IPS-20b (cell line): ENCODE results near the gene THUMPD2.
"Not testable (repeated sequence)": the region's sequence is repeated elsewhere in the genome, so short reads cannot be mapped to it uniquely, and the experiment has no call there.

Experiments
- H3K27ac ChIP-seq: one replicate; pipeline ENCODE4 v1.5.1; 2013; ENCODE audit warnings: low read length
- H3K27me3 ChIP-seq: 2 replicates; pipeline ENCODE4 v1.6.1; 2013; ENCODE audit warnings: mild to moderate bottlenecking, low read length, inconsistent platforms; ENCODE audit not compliant: insufficient read depth
- H3K36me3 ChIP-seq: 2 replicates; pipeline ENCODE4 v1.6.1; 2013; ENCODE audit warnings: low read depth, mild to moderate bottlenecking, inconsistent platforms, low read length, moderate library complexity; ENCODE audit not compliant: insufficient read depth
- H3K4me1 ChIP-seq: 2 replicates; pipeline ENCODE4 v1.6.1; 2013; ENCODE audit warnings: mild to moderate bottlenecking, control low read depth, inconsistent platforms, low read length, moderate library complexity; ENCODE audit not compliant: insufficient read depth
- H3K4me3 ChIP-seq: 2 replicates; pipeline ENCODE4 v1.5.1; 2013; ENCODE audit warnings: mild to moderate bottlenecking, low read length, inconsistent platforms
- H3K9ac ChIP-seq: 2 replicates; pipeline ENCODE4 v1.6.1; 2013; ENCODE audit warnings: low read depth, mild to moderate bottlenecking, inconsistent platforms, low read length, moderate library complexity
- H3K9me3 ChIP-seq: 2 replicates; pipeline ENCODE4 v1.6.1; 2013; ENCODE audit warnings: mild to moderate bottlenecking, low read depth, low read length, inconsistent platforms; ENCODE audit not compliant: insufficient read depth

The THUMPD2 gene

GRCh38 chr2:39778775-39779340 lies at the start of gene THUMPD2:
TSS of gene THUMPD2 (minus strand) at chr2:39779258. CDS start at chr2:39779239, 19 bp downstream.
- H3K9me3 ChIP-seq = peaks cover 4% of the 10 kb centered on the region; the same call in 1 of the 2 replicates
- H3K4me3 ChIP-seq = peak within 1 kb of the TSS; percentile 98
- peaks cover 13% of the 10 kb centered on the region for H3K4me1 ChIP-seq
- H3K27me3 ChIP-seq = no peaks in the 10 kb centered on the region
- peak within 1 kb of the TSS; percentile 46 for H3K27ac ChIP-seq
- H3K36me3 ChIP-seq = peaks cover 14% of the 10 kb centered on the region
- H3K9ac ChIP-seq = peak within 1 kb of the TSS; percentile 95

- Histone ChIP-seq H3K4me1 (peaks cover 3% of the 10 kb centered on the region; the same call in 1 of the 2 replicates), H3K4me3 (no peak overlapping the region), H3K9me3 (no peaks in the 10 kb centered on the region), H3K9ac (no peak overlapping the region), H3K27me3 (no peaks in the 10 kb centered on the region), H3K27ac (no peak overlapping the region), H3K36me3 (no peaks in the 10 kb centered on the region)
Measured at GRCh38 chr2:39821871-39822270, 42.8 kb upstream of the THUMPD2 start.

- Histone ChIP-seq H3K27ac (no peak overlapping the region), H3K27me3 (no peaks in the 10 kb centered on the region), H3K4me1 (no peaks in the 10 kb centered on the region; the same call in 1 of the 2 replicates), H3K9me3 (no peaks in the 10 kb centered on the region), H3K9ac (no peak overlapping the region), H3K4me3 (no peak overlapping the region), H3K36me3 (no peaks in the 10 kb centered on the region)
Measured at GRCh38 chr2:39816845-39817244, 37.8 kb upstream of the THUMPD2 start.

GRCh38 chr2:39816428-39816827 lies 37.4 kb upstream of the THUMPD2 start:
- Histone ChIP-seq H3K9me3 (no peaks in the 10 kb centered on the region), H3K27me3 (no peaks in the 10 kb centered on the region), H3K4me1 (no peaks in the 10 kb centered on the region; the same call in 1 of the 2 replicates), H3K9ac (no peak overlapping the region), H3K27ac (no peak overlapping the region), H3K36me3 (no peaks in the 10 kb centered on the region), H3K4me3 (no peak overlapping the region)

GRCh38 chr2:39805936-39806608 lies 27.0 kb upstream of the THUMPD2 start:
- Histone ChIP-seq H3K9ac (no peak overlapping the region), H3K36me3 (no peaks in the 10 kb centered on the region), H3K4me3 (no peak overlapping the region), H3K27ac (no peak overlapping the region), H3K27me3 (no peaks in the 10 kb centered on the region), H3K4me1 (no peaks in the 10 kb centered on the region), H3K9me3 (peaks cover 22% of the 10 kb centered on the region)

- Histone ChIP-seq H3K36me3 (no peaks in the 10 kb centered on the region), H3K27ac (no peak overlapping the region), H3K9ac (no peak overlapping the region), H3K4me3 (no peak overlapping the region), H3K27me3 (no peaks in the 10 kb centered on the region), H3K9me3 (peaks cover 22% of the 10 kb centered on the region), H3K4me1 (no peaks in the 10 kb centered on the region)
Measured at GRCh38 chr2:39803839-39804238, 24.8 kb upstream of the THUMPD2 start.

GRCh38 chr2:39800752-39801151 lies 21.7 kb upstream of the THUMPD2 start:
- Histone ChIP-seq H3K36me3 (no peaks in the 10 kb centered on the region), H3K27me3 (no peaks in the 10 kb centered on the region), H3K27ac (no peak overlapping the region), H3K9ac (no peak overlapping the region), H3K9me3 (peaks cover 22% of the 10 kb centered on the region), H3K4me3 (no peak overlapping the region), H3K4me1 (no peaks in the 10 kb centered on the region)

- Histone ChIP-seq H3K9me3 (peaks cover 11% of the 10 kb centered on the region), H3K9ac (no peak overlapping the region), H3K4me1 (no peaks in the 10 kb centered on the region), H3K36me3 (no peaks in the 10 kb centered on the region), H3K27ac (no peak overlapping the region), H3K4me3 (no peak overlapping the region), H3K27me3 (no peaks in the 10 kb centered on the region)
Measured at GRCh38 chr2:39796134-39796533, 17.1 kb upstream of the THUMPD2 start.

- H3K4me1 ChIP-seq, H3K4me3 ChIP-seq, H3K27ac ChIP-seq, H3K36me3 ChIP-seq, H3K27me3 ChIP-seq, H3K9ac ChIP-seq: not testable (repeated sequence)
- H3K9me3 ChIP-seq = peaks cover 25% of the 10 kb centered on the region
Measured at GRCh38 chr2:39790216-39790818, 11.3 kb upstream of the THUMPD2 start.

GRCh38 chr2:39787950-39788349 lies 8.9 kb upstream of the THUMPD2 start:
- Histone ChIP-seq H3K27me3 (no peaks in the 10 kb centered on the region), H3K4me1 (no peaks in the 10 kb centered on the region), H3K4me3 (no peak overlapping the region), H3K9ac (no peak overlapping the region), H3K27ac (no peak overlapping the region), H3K36me3 (no peaks in the 10 kb centered on the region), H3K9me3 (peaks cover 25% of the 10 kb centered on the region)

- Histone ChIP-seq H3K4me3 (no peak overlapping the region), H3K9me3 (peaks cover 22% of the 10 kb centered on the region), H3K27ac (no peak overlapping the region), H3K4me1 (no peaks in the 10 kb centered on the region), H3K9ac (no peak overlapping the region), H3K27me3 (no peaks in the 10 kb centered on the region), H3K36me3 (no peaks in the 10 kb centered on the region)
Measured at GRCh38 chr2:39786761-39787522, 7.9 kb upstream of the THUMPD2 start.
